Naive B cell (primary cell): Measurements from ENCODE around the gene DNAJB5. TPM values are rescaled to one million over a fixed set of nuclear protein-coding genes. Genes with fewer than 3 reads are reported as not detected.

ENCODE experiments used
- ATAC-seq, 2 donors: fragments of 150-1000 bp; cut with Tn5 transposase; 2 replicates each; pipeline ENCODE4 v1.10.0; 2021; ENCODE audit warnings: low read depth in 2 of 2, mild to moderate bottlenecking in 2 of 2, moderate library complexity in 2 of 2
- DNase-seq: peaks from one replicate; pipeline ENCODE4 v3.0.0; 2022
- H3K27ac Mint-ChIP-seq, 6 donors: one replicate each; pipeline ENCODE4 v1.8.0; 2020 to 2022; ENCODE audit warnings: mild to moderate bottlenecking in 6 of 6, mixed read lengths in 6 of 6, moderate library complexity in 5 of 6, inconsistent platforms in 2 of 6
- H3K27me3 Mint-ChIP-seq, 3 donors: one replicate each; pipeline ENCODE4 v1.8.0; 2021 to 2022; ENCODE audit warnings: mixed read lengths in 3 of 3, mild to moderate bottlenecking in 1 of 3
- H3K36me3 Mint-ChIP-seq, 2 donors: one replicate each; pipeline ENCODE4 v1.8.0; 2020 to 2022; ENCODE audit warnings: mixed read lengths in 2 of 2, inconsistent platforms in 1 of 2, mild to moderate bottlenecking in 1 of 2
- H3K4me1 Mint-ChIP-seq, 3 donors: one replicate each; pipeline ENCODE4 v1.8.0; 2020 to 2022; ENCODE audit warnings: mixed read lengths in 3 of 3, inconsistent platforms in 1 of 3, mild to moderate bottlenecking in 1 of 3, moderate library complexity in 1 of 3
- H3K4me3 Mint-ChIP-seq, 8 donors: one replicate each; pipeline ENCODE4 v1.8.0; 2020 to 2022; ENCODE audit warnings: mild to moderate bottlenecking in 8 of 8, mixed read lengths in 8 of 8, moderate library complexity in 8 of 8, inconsistent platforms in 2 of 8
- H3K9me3 Mint-ChIP-seq, 7 donors: one replicate each; pipeline ENCODE4 v1.8.0; 2020 to 2022; ENCODE audit warnings: mixed read lengths in 7 of 7, mild to moderate bottlenecking in 5 of 7, inconsistent platforms in 2 of 7, moderate library complexity in 1 of 7
- polyA plus RNA-seq, 6 donors: library from polyadenylated mRNA; unstranded; fragments of 300-500 nt; fragmentation: Illumina TruSeq; gene quantifications; one replicate each; pipeline ENCODE4 v1.2.3, GENCODE V29; 2021; ENCODE audit warnings: low read depth in 6 of 6

The DNAJB5 gene
- polyA plus RNA-seq, 6 donors from 2014 or later = 0.31 to 1.9 (median 1.4) TPM; not detected in 1

DNA sequence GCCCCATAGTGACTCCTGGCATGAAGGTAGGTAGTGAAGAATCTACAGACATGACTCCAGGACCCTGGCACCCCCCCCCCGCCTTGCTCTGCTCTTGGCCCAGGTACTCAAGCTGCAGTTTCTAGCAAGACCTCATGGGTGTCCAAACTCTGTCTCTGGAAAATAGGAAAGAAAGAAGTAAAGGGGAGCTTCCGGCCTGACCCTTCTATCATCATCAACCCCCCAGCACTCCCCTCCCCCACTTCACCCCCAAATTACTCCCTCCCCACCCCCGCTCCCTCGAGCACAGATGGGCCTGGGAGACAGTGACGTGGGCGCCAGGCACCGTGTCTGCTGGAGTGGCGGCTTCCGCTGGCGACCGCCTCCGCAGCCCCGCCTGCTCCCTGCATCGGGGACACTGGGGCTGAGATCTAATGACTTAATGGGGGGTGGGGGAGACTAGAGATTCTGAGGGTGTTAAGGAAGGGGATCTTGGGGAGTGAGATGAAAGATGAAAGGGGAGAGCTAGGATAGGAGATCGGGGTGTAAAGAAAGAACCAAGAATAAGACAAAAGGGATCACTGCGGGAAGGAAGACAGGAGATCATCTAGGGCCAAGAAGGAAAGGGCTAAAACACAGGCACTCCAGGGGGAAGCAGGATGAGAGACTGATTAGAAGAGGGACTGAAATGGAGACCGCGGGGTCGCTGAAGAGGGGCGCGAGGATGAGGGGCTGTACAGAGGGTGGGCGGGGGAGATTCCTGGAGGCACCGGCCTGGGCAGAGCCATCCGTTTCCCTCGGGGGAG is 1.1 kb upstream of the DNAJB5 start:
- Mint-ChIP-seq H3K9me3 (no peaks in the 10 kb centered on the region), H3K27me3 (no peaks in the 10 kb centered on the region), H3K4me3 (peak overlapping the region; percentile 85 to 97 (median 96)), H3K27ac (peak overlapping the region; percentile 66 to 93 (median 83)), H3K4me1 (peaks cover 58 to 71% (median 65%) of the 10 kb centered on the region in 3 donors), H3K36me3 (no peaks in the 10 kb centered on the region)
- DNase-seq = no peak
- peak in 1 of 2 donors; percentile 11 for ATAC-seq

DNA sequence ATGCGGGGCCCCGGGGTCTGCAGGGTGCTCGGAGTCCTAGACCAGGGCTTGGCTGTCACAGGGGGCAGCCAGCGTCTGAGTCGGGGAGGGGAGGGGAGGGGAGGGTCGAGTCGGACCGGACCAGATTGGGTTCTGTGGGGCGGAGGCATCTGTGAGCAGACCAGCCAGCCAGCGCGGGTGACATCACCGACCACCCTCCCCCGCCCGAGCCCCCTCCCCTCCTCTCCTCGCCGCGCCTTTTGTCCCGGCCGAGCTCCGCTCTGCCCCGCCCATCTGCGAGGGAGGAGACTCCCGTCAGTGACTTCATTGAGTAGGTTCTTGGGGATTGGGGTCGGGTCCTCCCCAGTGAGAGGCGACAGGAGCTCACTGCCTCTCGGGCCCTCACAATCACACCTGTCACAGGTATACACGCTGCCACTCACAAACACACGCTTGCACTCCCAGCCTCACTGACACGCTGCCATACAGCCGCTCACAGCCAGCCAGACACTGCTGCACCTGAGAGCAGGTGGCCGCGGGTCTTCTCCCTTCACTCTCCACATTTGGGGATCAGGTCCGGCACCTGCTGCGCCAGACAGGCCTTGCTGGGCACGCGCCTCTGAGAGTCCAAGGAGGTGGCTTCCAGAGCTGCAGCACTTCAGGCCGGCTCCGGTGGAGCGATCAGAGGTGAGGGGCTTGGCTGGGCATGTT is 546 bp downstream of the DNAJB5 start:
- peak overlapping the region; percentile 74 to 97 (median 86) for H3K4me3 Mint-ChIP-seq
- no peaks in the 10 kb centered on the region for H3K36me3 Mint-ChIP-seq
- ATAC-seq = no peak
- H3K4me1 Mint-ChIP-seq = peaks cover 45 to 55% (median 52%) of the 10 kb centered on the region in 3 donors
- H3K27ac Mint-ChIP-seq = peak overlapping the region in 3 of 6 donors; percentile 85 to 93 (median 87)
- H3K9me3 Mint-ChIP-seq = no peaks in the 10 kb centered on the region
- DNase-seq = no peak
- H3K27me3 Mint-ChIP-seq = no peaks in the 10 kb centered on the region

DNA sequence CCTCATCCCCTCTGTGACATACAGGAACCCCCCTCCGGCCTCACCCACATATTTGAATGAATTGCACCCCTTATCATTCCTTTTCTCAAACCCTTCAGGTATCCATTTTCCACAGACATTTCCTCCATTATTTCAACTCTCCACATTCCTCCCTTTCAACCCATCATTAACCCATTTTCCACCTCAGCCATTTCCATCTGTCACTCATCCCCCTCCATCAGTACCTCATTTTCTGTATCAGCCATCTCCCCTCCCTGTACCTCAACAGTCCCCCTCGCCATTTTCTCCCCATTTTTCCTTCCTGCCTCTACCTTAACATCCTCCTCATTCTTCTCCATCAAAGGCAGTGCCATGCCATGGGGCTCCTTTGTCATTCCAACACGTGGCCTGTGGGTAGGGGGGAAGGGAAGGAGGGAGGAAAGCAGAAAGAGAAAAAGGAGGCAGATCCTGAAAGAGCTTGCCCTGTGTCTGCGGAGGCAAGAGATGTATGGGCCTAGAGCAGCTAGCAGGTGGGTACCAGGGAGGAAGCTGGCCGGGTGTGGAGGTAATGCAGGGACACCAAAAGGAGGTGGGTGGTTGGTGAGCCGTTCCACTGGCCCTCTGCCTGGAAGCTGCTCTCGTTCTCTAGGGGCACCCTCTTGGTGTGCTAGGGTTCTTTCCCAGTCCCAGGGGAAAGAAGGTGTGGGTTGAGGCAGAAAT is 1.5 kb downstream of the DNAJB5 start:
- Mint-ChIP-seq H3K36me3 (no peaks in the 10 kb centered on the region), H3K27ac (peak overlapping the region in 1 of 6 donors; percentile 79), H3K27me3 (no peaks in the 10 kb centered on the region), H3K9me3 (no peaks in the 10 kb centered on the region), H3K4me1 (peaks cover 39 to 46% (median 43%) of the 10 kb centered on the region in 3 donors), H3K4me3 (peak overlapping the region; percentile 74 to 93 (median 86))
- no peak for DNase-seq
- no peak for ATAC-seq

DNA sequence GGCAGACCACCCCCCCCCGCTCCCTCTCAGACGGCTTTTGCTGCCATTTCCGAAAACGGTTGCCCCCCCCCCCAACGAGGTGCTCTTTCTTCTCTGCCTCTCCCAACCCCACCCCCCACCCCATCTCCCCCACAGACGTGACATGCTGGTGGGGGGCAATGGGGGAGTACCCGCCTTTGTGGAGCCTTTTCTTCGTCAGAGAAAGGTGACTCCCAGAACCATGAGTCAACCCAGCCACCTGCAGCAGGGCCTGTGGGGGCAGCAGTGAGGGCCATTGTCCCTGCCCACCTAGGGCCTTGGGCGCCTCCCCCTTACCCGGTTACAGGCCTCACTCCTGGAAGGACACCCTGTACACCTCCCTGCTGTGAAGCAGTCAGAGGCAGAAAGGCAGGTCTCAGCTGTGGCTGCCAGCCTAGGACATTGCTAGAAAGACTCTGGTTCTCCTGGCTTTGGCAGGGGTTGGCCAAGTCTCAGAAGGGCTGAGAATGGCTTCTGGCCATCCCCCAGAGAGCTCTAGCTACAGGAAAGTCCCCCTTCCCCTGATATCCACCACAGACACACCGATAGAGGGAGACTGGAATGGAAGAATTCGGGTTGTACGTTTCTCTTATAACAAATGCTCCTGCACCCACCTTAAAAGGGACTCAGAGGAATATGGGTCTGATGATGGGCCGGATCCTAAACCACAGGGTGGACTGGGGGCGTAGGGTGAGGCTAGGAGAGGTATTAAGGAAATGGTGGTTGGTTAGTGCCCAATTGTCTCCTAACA is 2.2 kb downstream of the DNAJB5 start:
- no peak for ATAC-seq
- Mint-ChIP-seq H3K36me3 (peaks cover 0 to 3% of the 10 kb centered on the region in 2 donors), H3K9me3 (no peaks in the 10 kb centered on the region), H3K27me3 (no peaks in the 10 kb centered on the region), H3K4me3 (peak overlapping the region in 3 of 8 donors; percentile 29 to 93 (median 55)), H3K27ac (no peak overlapping the region), H3K4me1 (peaks cover 32 to 38% (median 35%) of the 10 kb centered on the region in 3 donors)
- DNase-seq = no peak

DNA sequence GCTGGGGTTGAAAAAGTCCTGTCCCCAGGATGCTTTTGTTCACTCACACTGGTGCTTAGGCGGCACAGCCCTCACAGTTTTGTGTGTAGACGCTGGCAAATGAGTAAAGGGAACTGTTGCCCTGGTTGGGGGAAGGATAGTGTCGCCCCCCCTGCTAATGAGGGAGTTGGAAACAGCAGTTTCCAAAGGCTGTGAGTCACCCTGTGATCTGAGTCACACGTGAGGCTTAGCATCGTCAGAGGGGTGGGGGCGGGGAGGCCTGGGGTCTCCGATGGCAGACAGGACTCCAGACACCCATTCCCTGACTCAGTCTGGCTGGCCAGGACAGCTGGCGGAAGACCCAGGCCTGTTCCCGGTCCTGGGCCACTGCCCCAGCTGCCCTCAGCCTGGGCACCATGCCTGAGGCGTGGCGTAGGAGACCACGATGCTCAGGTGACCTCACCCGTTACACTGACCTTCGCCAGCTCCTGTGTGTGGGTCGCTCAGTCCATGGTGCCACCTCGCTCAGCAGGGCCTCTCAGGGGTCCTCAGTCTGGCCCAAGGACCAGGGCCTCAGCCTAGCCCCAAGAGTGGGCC is 2.9 kb downstream of the DNAJB5 start:
- H3K4me1 Mint-ChIP-seq = peaks cover 25 to 32% (median 29%) of the 10 kb centered on the region in 3 donors
- ATAC-seq (no peak), DNase-seq (no peak)
- H3K9me3 Mint-ChIP-seq = no peaks in the 10 kb centered on the region
- H3K27me3 Mint-ChIP-seq = no peaks in the 10 kb centered on the region
- peaks cover 0 to 8% of the 10 kb centered on the region in 2 donors for H3K36me3 Mint-ChIP-seq
- H3K27ac Mint-ChIP-seq = no peak overlapping the region
- H3K4me3 Mint-ChIP-seq = peak overlapping the region in 1 of 8 donors; percentile 55

DNA sequence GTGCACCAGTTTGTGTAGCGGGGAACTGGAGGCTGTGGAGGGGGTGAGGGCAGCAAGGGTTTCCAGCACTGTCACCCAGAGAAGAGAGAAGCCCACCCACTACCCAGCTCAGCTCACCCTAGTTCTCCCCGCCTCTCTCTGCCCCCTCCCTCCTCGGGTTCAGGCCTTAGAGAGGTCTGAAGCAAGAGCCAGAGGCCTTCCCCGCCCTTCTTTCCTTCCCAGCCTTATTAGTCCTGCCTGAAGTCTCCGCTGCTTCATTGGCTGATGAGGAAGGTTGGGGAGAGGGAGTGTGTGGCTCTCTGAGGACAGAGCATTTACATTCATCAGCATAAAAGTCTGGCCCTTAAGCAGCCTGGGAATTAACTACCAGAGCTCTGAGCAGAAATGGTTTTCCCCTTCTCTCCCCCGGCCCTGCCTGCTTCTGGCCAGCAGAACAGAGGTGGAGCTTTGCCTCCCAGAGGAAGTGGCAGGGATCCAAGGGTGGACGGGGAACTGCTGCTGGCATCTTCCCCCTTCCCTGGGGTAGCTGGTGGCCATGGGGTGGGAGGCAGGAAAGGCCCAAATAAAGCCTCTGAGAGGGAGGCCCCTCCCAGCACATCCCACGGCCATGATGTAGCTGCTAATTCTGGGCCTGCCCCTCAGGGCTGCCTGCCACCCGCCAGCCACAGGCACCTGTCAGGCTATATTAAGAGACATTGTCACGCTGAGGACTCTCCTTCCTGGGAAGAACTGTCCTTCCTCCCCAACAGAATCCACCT is 4.1 kb downstream of the DNAJB5 start:
- Mint-ChIP-seq H3K9me3 (no peaks in the 10 kb centered on the region), H3K27ac (peak overlapping the region in 1 of 6 donors; percentile 9), H3K36me3 (peaks cover 0 to 8% of the 10 kb centered on the region in 2 donors), H3K4me3 (no peak overlapping the region), H3K27me3 (no peaks in the 10 kb centered on the region), H3K4me1 (peaks cover 14 to 21% (median 21%) of the 10 kb centered on the region in 3 donors)
- DNase-seq (no peak), ATAC-seq (no peak)

GRCh38 chr9:34994260-34994899 is 4.8 kb downstream of the DNAJB5 start:
- H3K4me3 Mint-ChIP-seq = no peak overlapping the region
- peak overlapping the region in 1 of 6 donors; percentile 4 for H3K27ac Mint-ChIP-seq
- peaks cover 12 to 16% (median 14%) of the 10 kb centered on the region in 3 donors for H3K4me1 Mint-ChIP-seq
- H3K9me3 Mint-ChIP-seq = no peaks in the 10 kb centered on the region
- peaks cover 0 to 8% of the 10 kb centered on the region in 2 donors for H3K36me3 Mint-ChIP-seq
- no peak for DNase-seq
- no peaks in the 10 kb centered on the region for H3K27me3 Mint-ChIP-seq
- no peak for ATAC-seq

GRCh38 chr9:34994900-34995669 is 5.5 kb downstream of the DNAJB5 start:
- Mint-ChIP-seq H3K27ac (no peak overlapping the region), H3K4me1 (peaks cover 12 to 13% (median 12%) of the 10 kb centered on the region in 3 donors), H3K4me3 (no peak overlapping the region), H3K9me3 (no peaks in the 10 kb centered on the region), H3K36me3 (peaks cover 0 to 8% of the 10 kb centered on the region in 2 donors), H3K27me3 (no peaks in the 10 kb centered on the region)
- ATAC-seq (no peak), DNase-seq (no peak)

DNA sequence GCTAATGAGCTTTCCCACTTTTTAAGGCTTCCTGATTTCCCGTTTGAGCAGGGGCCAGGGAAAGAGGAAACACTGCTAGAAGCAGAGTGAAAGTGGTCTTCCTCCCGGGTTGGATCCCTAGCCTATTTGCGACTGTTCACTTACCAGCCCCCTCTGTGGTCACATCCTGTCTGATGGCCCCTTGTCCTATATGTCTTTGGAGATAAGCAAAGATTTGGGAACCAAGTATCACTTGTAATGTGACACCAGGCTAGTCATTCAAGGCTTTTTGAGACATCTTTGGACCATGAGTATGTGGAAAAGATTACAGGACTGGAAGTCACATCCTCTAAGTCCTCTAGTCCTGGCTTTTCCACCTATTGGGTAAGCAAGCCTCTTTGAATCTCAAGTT is 6.1 kb downstream of the DNAJB5 start:
- peaks cover 0 to 8% of the 10 kb centered on the region in 2 donors for H3K36me3 Mint-ChIP-seq
- H3K4me1 Mint-ChIP-seq = peaks cover 6 to 12% (median 7%) of the 10 kb centered on the region in 3 donors
- no peaks in the 10 kb centered on the region for H3K9me3 Mint-ChIP-seq
- H3K27ac Mint-ChIP-seq = no peak overlapping the region
- no peaks in the 10 kb centered on the region for H3K27me3 Mint-ChIP-seq
- H3K4me3 Mint-ChIP-seq = no peak overlapping the region
- DNase-seq (no peak), ATAC-seq (no peak)

DNA sequence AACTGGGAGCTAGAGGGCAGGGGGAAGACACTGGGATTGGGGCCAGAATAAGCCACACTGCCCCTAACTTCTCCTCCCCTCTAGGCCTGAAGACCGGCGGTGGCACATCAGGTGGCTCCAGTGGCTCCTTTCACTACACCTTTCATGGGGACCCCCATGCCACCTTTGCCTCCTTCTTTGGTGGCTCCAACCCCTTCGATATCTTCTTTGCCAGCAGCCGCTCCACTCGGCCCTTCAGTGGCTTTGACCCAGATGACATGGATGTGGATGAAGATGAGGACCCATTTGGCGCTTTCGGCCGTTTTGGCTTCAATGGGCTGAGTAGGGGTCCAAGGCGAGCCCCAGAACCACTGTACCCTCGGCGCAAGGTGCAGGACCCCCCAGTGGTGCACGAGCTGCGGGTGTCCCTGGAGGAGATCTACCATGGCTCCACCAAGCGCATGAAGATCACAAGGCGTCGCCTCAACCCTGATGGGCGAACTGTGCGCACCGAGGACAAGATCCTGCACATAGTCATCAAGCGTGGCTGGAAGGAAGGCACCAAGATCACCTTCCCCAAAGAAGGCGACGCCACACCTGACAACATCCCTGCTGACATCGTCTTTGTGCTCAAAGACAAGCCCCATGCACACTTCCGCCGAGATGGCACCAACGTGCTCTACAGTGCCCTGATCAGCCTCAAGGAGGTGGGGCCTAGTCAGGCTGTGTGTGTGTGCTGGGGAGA is 6.8 kb downstream of the DNAJB5 start:
- H3K36me3 Mint-ChIP-seq = peaks cover 0 to 8% of the 10 kb centered on the region in 2 donors
- no peak for ATAC-seq
- no peak overlapping the region for H3K27ac Mint-ChIP-seq
- peaks cover 0 to 6% (median 0%) of the 10 kb centered on the region in 3 donors for H3K4me1 Mint-ChIP-seq
- no peaks in the 10 kb centered on the region for H3K27me3 Mint-ChIP-seq
- peak overlapping the region in 1 of 8 donors; percentile 34 for H3K4me3 Mint-ChIP-seq
- DNase-seq = no peak
- no peaks in the 10 kb centered on the region for H3K9me3 Mint-ChIP-seq

GRCh38 chr9:34996905-34997279 is 7.3 kb downstream of the DNAJB5 start:
- Mint-ChIP-seq H3K4me3 (peak overlapping the region in 1 of 8 donors; percentile 34), H3K36me3 (peaks cover 0 to 8% of the 10 kb centered on the region in 2 donors), H3K4me1 (peaks cover 0 to 6% (median 0%) of the 10 kb centered on the region in 3 donors), H3K9me3 (no peaks in the 10 kb centered on the region), H3K27me3 (no peaks in the 10 kb centered on the region), H3K27ac (peak overlapping the region in 1 of 6 donors; percentile 29)
- no peak for DNase-seq
- ATAC-seq = no peak
